ENCODE measurements around the gene ASTL.

- TF ChIP-seq PYGO2 (tag; IDR thresholded peaks at IDR 0.05) = no peak
- no peak for TF ChIP-seq TOE1 (IDR thresholded peaks at IDR 0.05; ENCODE audit: borderline replicate concordance)
- TF ChIP-seq TOE1 (CRISPR knock-in tag; IDR thresholded peaks at IDR 0.05; ENCODE audit: borderline replicate concordance, low read depth) = no peak
- no peak for TF ChIP-seq GATAD2A (IDR thresholded peaks at IDR 0.05)
- no peak for TF ChIP-seq POLR2A (conservative IDR thresholded peaks at IDR 0.05)
- no peak for TF ChIP-seq ZNF121 (CRISPR knock-in tag; conservative IDR thresholded peaks at IDR 0.05)
- no peak for TF ChIP-seq ESRRA (IDR thresholded peaks at IDR 0.05; ENCODE audit: borderline replicate concordance, low read depth)
- TF ChIP-seq FOXM1 (IDR thresholded peaks at IDR 0.05; ENCODE audit: low read depth) = no peak
- TF ChIP-seq FOXM1 (CRISPR knock-in tag; IDR thresholded peaks at IDR 0.05; ENCODE audit: low read depth) = no peak
- TF ChIP-seq MAFK (IDR thresholded peaks at IDR 0.05; ENCODE audit: low read length) = no peak
- TF ChIP-seq BRCA1 (IDR thresholded peaks at IDR 0.05) = no peak
- no peak for TF ChIP-seq BRCA1 (CRISPR knock-in tag; IDR thresholded peaks at IDR 0.05)
Observed at GRCh38 chr2:96134421-96134820, 3.9 kb downstream of the ASTL start.
